ENCODE measurements around the gene DYRK3.

The DYRK3 gene

GRCh38 chr1:206690516-206690915 lies 55.2 kb downstream of the DYRK3 start:
- DNase-seq (no peak), ATAC-seq (ENCODE audit: insufficient read depth, low read depth) (no peak)
- H4K20me1 ChIP-seq (ENCODE audit: insufficient read depth, low read length) = peaks cover 83% of the 10 kb centered on the region
- no peak overlapping the region for H3K9ac ChIP-seq (ENCODE audit: low read depth, low read length)
- no peak overlapping the region for H3K27ac ChIP-seq (ENCODE audit: low read length)
- no peak overlapping the region for H2AFZ ChIP-seq (ENCODE audit: low read depth, low read length)
- H3K79me2 ChIP-seq (ENCODE audit: insufficient read depth, low read length) = peaks cover 78% of the 10 kb centered on the region
- H3K36me3 ChIP-seq (ENCODE audit: insufficient read depth, low read length) = no peaks in the 10 kb centered on the region
- no peaks in the 10 kb centered on the region for H3K9me3 ChIP-seq (ENCODE audit: insufficient read depth, low read length, severe bottlenecking)
- H3K4me3 ChIP-seq (ENCODE audit: low read depth in 1 of 2, low read length in 2 of 2) = no peak overlapping the region
- TF ChIP-seq CTCF (IDR thresholded peaks at IDR 0.05; ENCODE audit: borderline replicate concordance, extremely low read depth, low read length, poor library complexity, severe bottlenecking) (no peak), EZH2 (IDR thresholded peaks at IDR 0.05; ENCODE audit: borderline replicate concordance, low read depth, low read length, severe bottlenecking) (no peak)
- H3K27me3 ChIP-seq (ENCODE audit: insufficient read depth, low read length, poor library complexity) = peaks cover 13% of the 10 kb centered on the region
- H3K4me1 ChIP-seq (ENCODE audit: insufficient read depth, low read length) = peaks cover 22% of the 10 kb centered on the region
- H3K4me2 ChIP-seq (ENCODE audit: insufficient read depth, low read length) = no peak overlapping the region

- ATAC-seq (ENCODE audit: insufficient read depth, low read depth) = no peak
- Histone ChIP-seq H3K79me2 (ENCODE audit: insufficient read depth, low read length) (peaks cover 75% of the 10 kb centered on the region), H3K36me3 (ENCODE audit: insufficient read depth, low read length) (no peaks in the 10 kb centered on the region), H3K27me3 (ENCODE audit: insufficient read depth, low read length, poor library complexity) (peaks cover 4% of the 10 kb centered on the region), H3K9me3 (ENCODE audit: insufficient read depth, low read length, severe bottlenecking) (no peaks in the 10 kb centered on the region), H3K4me3 (ENCODE audit: low read depth in 1 of 2, low read length in 2 of 2) (no peak overlapping the region), H4K20me1 (ENCODE audit: insufficient read depth, low read length) (peaks cover 78% of the 10 kb centered on the region), H3K9ac (ENCODE audit: low read depth, low read length) (no peak overlapping the region), H3K4me1 (ENCODE audit: insufficient read depth, low read length) (peaks cover 15% of the 10 kb centered on the region), H3K4me2 (ENCODE audit: insufficient read depth, low read length) (no peak overlapping the region), H2AFZ (ENCODE audit: low read depth, low read length) (no peak overlapping the region), H3K27ac (ENCODE audit: low read length) (no peak overlapping the region)
- TF ChIP-seq CTCF (IDR thresholded peaks at IDR 0.05; ENCODE audit: borderline replicate concordance, extremely low read depth, low read length, poor library complexity, severe bottlenecking) (no peak), EZH2 (IDR thresholded peaks at IDR 0.05; ENCODE audit: borderline replicate concordance, low read depth, low read length, severe bottlenecking) (no peak)
- DNase-seq = no peak
Observed at GRCh38 chr1:206691604-206692003, 56.3 kb downstream of the DYRK3 start.

- DNase-seq (no peak), ATAC-seq (ENCODE audit: insufficient read depth, low read depth) (no peak)
- TF ChIP-seq CTCF (IDR thresholded peaks at IDR 0.05; ENCODE audit: borderline replicate concordance, extremely low read depth, low read length, poor library complexity, severe bottlenecking) (no peak), EZH2 (IDR thresholded peaks at IDR 0.05; ENCODE audit: borderline replicate concordance, low read depth, low read length, severe bottlenecking) (no peak)
- Histone ChIP-seq H3K9ac (ENCODE audit: low read depth, low read length) (no peak overlapping the region), H3K36me3 (ENCODE audit: insufficient read depth, low read length) (0 out of 2 replicates have a peak, but pooled peaks cover 3% of the 10 kb centered on the region), H3K79me2 (ENCODE audit: insufficient read depth, low read length) (peaks cover 68% of the 10 kb centered on the region), H2AFZ (ENCODE audit: low read depth, low read length) (no peak overlapping the region), H3K27ac (ENCODE audit: low read length) (no peak overlapping the region), H4K20me1 (ENCODE audit: insufficient read depth, low read length) (peaks cover 70% of the 10 kb centered on the region), H3K4me1 (ENCODE audit: insufficient read depth, low read length) (0 out of 2 replicates have a peak, but pooled peaks cover under 1% of the 10 kb centered on the region), H3K9me3 (ENCODE audit: insufficient read depth, low read length, severe bottlenecking) (no peaks in the 10 kb centered on the region), H3K4me3 (ENCODE audit: low read depth in 1 of 2, low read length in 2 of 2) (no peak overlapping the region), H3K4me2 (ENCODE audit: insufficient read depth, low read length) (no peak overlapping the region), H3K27me3 (ENCODE audit: insufficient read depth, low read length, poor library complexity) (no peaks in the 10 kb centered on the region)
Observed at GRCh38 chr1:206693029-206693428, 57.7 kb downstream of the DYRK3 start.

GRCh38 chr1:206693592-206693991 lies 58.3 kb downstream of the DYRK3 start:
- H3K9ac ChIP-seq (ENCODE audit: low read depth, low read length) = no peak overlapping the region
- H3K9me3 ChIP-seq (ENCODE audit: insufficient read depth, low read length, severe bottlenecking) = no peaks in the 10 kb centered on the region
- H3K4me1 ChIP-seq (ENCODE audit: insufficient read depth, low read length) = no peaks in the 10 kb centered on the region
- H3K4me3 ChIP-seq (ENCODE audit: low read depth in 1 of 2, low read length in 2 of 2) = no peak overlapping the region
- H3K4me2 ChIP-seq (ENCODE audit: insufficient read depth, low read length) = no peak overlapping the region
- DNase-seq = no peak
- TF ChIP-seq EZH2 (IDR thresholded peaks at IDR 0.05; ENCODE audit: borderline replicate concordance, low read depth, low read length, severe bottlenecking) = no peak
- TF ChIP-seq CTCF (IDR thresholded peaks at IDR 0.05; ENCODE audit: borderline replicate concordance, extremely low read depth, low read length, poor library complexity, severe bottlenecking) = no peak
- no peak overlapping the region for H3K27ac ChIP-seq (ENCODE audit: low read length)
- H3K36me3 ChIP-seq (ENCODE audit: insufficient read depth, low read length) = 0 out of 2 replicates have a peak, but pooled peaks cover 3% of the 10 kb centered on the region
- peaks cover 65% of the 10 kb centered on the region for H3K79me2 ChIP-seq (ENCODE audit: insufficient read depth, low read length)
- no peaks in the 10 kb centered on the region for H3K27me3 ChIP-seq (ENCODE audit: insufficient read depth, low read length, poor library complexity)
- ATAC-seq (ENCODE audit: insufficient read depth, low read depth) = no peak
- peaks cover 69% of the 10 kb centered on the region for H4K20me1 ChIP-seq (ENCODE audit: insufficient read depth, low read length)
- H2AFZ ChIP-seq (ENCODE audit: low read depth, low read length) = no peak overlapping the region

Data from DND-41 (cell line).